GM21515 (cell line): ENCODE measurements around the gene CCSER2.
"Not testable (repeated sequence)": the region's sequence is repeated elsewhere in the genome, so short reads cannot be mapped to it uniquely, and the experiment has no call there.

Experiments used
- ATAC-seq: cut with Tn5 transposase; IDR thresholded peaks from one replicate; pipeline ENCODE4 v1.9.1; 2021; ENCODE audit not compliant: unreplicated experiment

The CCSER2 gene, protein sequence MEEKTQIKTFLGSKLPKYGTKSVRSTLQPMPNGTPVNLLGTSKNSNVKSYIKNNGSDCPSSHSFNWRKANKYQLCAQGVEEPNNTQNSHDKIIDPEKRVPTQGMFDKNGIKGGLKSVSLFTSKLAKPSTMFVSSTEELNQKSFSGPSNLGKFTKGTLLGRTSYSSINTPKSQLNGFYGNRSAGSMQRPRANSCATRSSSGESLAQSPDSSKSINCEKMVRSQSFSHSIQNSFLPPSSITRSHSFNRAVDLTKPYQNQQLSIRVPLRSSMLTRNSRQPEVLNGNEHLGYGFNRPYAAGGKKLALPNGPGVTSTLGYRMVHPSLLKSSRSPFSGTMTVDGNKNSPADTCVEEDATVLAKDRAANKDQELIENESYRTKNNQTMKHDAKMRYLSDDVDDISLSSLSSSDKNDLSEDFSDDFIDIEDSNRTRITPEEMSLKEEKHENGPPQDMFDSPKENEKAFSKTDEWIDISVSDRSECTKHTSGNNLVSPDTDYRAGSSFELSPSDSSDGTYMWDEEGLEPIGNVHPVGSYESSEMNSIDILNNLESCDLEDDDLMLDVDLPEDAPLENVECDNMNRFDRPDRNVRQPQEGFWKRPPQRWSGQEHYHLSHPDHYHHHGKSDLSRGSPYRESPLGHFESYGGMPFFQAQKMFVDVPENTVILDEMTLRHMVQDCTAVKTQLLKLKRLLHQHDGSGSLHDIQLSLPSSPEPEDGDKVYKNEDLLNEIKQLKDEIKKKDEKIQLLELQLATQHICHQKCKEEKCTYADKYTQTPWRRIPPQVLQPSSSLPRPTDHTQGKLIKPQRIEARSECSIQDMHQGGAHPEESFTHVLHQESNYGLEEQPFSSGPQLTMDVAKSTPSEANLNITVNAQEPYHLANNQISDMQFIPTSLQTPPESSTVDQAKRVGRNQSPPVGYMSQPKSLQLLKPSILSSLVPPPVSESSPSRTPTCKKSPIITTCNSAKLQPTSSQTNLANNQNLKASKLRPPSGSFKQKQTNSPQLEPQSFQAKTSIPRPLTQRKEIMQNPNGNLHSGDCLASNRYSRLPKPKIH

DNA sequence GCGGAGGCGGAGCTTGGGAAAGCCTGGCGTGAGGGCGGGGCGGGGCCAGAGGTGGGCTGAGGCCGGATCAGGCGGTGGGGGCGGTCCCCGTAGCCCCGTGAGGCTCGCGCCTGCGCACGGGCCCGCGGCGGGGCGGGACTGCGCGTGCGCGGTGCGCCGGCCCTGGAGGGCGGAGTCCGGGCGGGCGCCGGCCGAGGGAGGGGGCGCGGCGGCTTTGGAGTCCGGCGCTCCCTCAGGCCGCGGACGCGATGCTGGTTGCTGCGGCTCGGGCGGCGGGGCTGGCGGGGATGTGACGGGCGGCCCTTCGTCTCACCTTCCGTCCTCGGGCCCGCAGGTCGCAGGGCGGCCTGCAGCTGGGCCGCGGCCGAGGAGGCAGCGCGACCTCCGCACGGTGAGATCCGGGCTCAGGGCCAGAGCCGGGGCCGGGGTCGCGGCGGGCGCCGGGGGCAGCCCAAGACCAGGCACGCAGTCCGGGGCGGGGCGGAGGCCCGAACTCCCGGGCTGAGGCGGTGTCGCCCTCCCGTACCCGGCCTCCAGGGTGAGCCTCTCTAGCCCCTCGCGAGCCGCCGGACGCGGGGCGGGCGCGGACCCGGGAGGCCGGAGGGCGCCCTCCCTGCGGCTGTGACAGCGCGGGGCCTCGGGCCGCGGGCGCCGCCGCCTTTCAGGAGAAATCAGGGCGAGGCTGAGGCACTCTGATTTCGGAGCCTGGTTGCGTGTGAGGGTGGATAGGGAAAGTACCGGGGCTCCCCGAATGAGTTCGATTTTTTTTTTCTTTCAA is at the start of gene CCSER2:
CCSER2 (plus strand) TSS at position 172 of the 778 bp plus-strand sequence. CDS start 42,464 bp downstream, outside the sequence.
- ATAC-seq = peak; percentile 60

DNA sequence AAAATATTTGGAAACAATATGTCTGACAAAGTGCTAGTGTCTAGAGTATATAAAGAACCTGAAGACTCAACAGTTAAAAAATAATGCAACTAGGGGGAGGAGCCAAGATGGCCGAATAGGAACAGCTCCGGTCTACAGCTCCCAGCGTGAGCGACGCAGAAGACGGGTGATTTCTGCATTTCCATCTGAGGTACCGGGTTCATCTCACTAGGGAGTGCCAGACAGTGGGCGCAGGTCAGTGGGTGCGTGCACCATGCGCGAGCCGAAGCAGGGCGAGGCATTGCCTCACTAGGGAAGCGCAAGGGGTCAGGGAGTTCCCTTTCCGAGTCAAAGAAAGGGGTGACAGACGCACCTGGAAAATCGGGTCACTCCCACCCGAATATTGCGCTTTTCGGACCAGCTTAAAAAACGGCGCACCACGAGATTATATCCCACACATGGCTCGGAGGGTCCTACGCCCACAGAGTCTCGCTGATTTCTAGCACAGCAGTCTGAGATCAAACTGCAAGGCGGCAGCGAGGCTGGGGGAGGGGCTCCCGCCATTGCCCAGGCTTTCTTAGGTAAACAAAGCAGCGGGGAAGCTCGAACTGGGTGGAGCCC is 48.4 kb upstream of the CCSER2 start:
- ATAC-seq = not testable (repeated sequence)

DNA sequence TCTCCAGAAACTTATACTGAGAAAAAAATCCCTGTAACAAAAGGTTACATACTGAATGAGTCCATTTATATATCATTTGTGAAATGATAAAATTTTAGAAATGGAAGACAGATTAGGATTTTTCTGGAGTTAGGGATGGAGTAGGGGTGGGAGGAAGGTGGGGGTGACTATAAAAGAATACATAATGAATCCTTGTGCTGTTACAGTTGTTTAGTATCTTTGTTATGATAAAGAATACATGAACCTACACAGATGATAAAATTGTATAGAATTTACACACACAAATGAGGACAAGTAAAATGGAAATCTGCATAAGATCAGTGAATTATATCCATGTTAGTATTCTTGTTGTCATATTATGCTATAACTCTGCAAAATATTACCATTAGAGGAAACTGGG is 41.7 kb upstream of the CCSER2 start:
- no peak for ATAC-seq

GRCh38 chr10:84288151-84288550 is 40.2 kb upstream of the CCSER2 start:
- no peak for ATAC-seq

DNA sequence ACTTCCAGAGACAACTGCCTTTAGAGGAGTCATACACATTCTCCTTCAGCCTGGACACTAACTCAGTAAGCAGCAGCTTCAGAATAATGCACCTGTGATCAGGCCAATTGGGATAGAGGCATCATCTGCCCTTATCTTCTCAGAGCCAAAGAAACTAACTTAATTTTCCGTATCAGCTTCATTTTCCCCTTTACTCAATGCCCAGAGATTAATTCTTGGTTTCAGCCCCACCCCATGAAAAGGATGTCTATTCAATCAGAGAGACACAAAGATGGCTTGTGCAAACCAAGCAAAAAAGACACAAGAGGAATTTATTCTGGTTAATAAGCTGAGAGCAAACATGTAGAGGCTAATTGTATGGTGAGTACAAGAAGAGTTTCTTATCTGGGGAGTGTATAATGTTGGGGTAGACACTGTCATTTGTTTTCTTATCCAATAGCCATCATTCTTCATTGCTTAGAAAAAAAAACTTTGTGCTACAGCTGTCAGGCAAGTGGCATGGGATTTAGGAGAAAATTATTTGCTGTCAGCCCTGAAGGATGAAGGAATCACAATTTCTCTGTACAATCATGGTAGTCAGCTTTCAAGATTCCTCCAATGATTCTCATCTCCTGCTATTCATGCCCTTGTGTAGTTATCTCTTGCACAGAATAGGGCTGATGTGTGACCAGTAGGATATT is 38.7 kb upstream of the CCSER2 start:
- ATAC-seq = no peak

DNA sequence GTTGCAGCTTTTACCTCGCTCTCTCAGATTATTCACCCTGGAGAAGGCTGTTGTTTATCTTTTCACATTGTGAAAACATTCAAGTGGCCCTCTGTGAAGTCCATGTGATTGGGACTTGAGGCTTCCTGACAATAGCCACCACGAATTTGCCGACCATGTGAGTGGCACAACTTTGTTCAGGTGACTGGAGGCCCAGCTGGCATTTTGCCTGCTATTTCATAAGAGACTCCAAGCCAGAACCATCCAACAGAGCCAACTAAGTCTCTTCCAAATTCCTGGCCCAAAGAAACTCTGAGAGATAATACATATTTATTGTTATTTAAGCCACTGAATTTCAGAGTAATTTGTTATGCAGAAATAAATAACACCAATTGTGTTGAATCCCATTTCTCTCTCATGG is 38.2 kb upstream of the CCSER2 start:
- ATAC-seq = no peak

- ATAC-seq = no peak
Measured at GRCh38 chr10:84291384-84291783, 37.0 kb upstream of the CCSER2 start.

DNA sequence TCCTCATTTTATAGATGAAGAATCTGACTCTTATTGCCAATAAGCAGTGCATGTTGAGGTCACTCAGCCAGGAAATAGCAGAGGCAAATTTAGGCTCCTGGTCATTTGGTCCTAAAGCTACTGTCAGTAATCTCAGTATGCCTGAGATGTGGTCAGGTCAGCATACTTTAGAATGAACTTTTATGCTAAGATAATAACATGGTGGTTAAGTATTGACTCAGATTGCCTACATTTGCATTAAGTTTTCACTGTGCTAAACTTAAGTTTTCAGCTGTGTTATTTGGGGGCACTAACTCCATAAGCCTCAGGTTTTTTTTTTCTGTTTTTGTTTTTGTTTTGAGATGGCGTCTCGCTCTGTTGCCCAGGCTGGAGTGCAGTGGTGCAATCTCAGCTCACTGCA is 35.9 kb upstream of the CCSER2 start:
- peak; percentile 59 for ATAC-seq

DNA sequence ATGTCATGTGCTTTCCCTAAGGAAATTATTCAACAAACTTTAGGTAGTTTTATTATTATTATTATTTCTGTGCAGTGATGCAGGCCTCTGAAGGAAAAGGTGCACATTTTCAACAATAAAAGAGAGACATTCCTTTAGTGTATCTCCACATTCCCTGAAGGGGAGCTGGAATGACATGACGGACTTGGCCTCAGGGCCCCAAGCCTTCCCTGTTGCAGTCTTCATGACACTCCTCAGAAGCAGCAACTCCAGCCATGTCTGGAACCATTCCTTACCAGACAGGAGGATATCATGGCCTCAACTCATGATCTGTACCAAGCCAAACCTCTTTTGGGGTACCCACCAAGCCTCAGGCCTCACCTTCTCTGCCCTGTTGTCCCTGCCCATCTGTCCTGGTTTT is 35.2 kb upstream of the CCSER2 start:
- ATAC-seq = no peak

DNA sequence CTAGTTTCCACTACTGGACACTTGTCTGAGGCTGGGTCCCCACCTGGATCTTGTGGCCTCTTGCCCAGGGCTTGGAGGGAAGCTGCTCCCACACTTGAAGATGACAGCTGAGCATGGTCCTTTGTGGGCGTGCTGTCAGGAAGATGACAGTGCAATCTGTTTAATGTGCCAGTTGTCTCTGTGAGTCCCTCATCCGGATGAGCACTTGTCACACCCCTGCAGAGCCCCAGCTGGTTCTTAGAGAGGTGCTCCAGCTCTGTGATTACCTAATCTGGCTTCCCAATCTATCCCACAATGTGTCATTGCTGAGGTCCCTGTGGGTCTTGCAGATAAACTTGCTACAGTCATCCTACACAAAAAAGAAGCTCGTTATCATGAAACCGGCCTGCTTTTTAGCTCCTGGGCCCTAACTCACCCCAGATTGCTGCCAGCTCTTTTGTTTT is 34.8 kb upstream of the CCSER2 start:
- ATAC-seq = no peak

GRCh38 chr10:84294766-84295447 is 33.5 kb upstream of the CCSER2 start:
- peak; percentile 69 for ATAC-seq

DNA sequence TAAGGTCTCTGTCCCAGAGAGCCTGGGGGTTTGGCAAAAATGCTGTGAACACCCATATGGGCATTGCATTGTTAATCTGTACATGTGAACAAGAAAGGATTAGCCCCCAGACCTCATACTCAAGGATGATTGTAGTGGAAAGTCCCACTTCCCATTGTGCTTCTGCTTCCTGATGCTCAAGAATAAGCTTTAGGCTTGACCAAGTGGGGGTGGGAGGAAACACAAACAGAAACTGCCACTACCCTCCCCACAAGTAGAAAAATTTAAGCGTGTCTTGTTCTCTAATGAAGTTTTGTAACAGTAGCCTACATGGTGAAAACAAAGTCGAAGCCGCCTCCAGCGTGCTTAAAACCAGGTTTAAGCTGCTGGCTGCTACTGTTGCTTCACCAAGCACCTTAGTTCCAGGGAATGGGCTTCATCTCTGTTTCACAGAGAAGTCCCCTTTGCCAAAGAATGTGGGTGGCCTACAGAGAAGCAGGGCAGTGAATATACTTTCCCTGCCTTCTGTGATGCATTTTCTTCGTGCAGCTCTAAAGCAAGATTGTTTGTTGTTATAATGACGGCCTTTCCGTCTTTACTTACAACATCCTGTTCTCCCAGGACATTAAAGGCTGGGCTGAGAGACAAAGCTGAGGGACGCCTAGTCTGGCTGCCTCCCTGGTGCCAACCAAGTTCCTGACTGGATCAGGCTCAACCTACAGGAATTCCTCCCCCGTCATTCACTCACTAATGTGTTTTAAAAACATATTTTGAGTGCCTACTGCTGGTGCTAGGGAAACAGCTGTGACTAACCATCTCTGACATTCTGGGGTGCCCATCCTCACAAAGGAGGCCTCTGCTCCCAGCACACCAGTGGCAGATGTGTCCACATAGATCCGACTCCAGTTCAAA is 32.1 kb upstream of the CCSER2 start:
- no peak for ATAC-seq

DNA sequence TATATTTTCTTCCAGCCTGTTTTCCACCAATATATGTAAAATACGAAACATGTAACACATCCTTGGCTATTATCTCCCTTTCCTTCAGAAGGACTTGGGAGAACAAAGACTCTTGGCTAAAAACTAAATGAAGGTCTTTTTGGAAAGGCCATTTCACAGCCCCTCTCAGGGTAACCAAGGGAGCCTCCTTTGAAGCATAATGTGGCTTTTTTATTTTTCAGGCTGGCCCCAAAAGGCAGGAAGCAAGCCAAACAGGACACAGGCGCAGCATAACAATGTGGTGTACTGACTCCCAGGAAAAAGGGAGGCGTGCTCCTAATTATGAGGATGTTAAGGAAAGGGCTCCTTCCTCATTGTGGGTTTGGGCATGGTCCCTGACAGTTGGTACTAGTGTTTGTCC is 30.3 kb upstream of the CCSER2 start:
- ATAC-seq = no peak

DNA sequence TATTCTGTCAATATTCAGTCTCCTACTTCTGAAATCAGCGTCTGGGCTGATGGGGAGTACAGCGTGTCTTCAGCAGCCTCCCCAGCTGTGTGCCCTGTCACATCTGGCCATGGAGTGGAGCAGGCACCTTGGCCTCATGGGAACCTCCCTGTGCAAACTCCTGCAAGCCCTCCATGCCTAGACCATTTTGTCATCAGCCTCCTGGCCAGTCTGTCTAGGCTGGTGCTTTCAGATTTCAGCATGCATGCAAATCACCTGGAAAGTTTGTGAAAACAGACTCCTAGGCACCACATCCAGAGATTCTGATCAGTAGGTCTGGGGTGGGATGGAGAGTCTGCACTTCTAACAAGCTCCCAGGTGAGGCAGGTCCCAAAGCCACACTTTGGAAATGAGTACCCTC is 26.2 kb upstream of the CCSER2 start:
- ATAC-seq = no peak

DNA sequence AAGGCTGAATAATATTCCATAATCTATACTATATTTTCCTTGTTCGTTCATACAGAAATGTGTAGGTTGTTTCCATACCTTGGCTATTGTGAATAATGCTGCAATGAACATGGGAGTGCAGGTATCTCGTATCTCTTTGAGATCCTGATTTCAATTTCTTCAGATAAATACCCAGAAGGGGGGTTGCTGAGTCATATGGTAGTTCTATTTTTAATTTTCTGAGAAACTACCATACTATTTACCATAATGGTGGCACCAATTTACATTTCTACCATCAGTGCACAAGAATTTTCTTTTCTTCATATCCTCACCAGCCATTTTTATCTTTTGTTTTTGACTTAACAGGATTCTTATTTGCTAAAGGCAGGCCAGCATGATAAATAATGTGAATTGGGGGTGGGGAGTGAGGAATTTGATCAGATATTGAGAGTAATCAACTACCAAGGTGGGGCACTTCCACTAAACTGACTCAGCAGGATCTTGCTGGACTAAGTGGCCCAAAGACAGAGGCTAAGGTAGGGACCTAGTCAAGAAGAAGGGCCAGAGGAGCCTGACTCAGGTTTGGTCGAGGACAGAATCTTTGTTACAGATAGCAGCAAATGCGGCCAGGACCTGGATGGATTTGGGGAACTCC is 21.5 kb upstream of the CCSER2 start:
- no peak for ATAC-seq

GRCh38 chr10:84308021-84308420 is 20.4 kb upstream of the CCSER2 start:
- ATAC-seq = no peak

DNA sequence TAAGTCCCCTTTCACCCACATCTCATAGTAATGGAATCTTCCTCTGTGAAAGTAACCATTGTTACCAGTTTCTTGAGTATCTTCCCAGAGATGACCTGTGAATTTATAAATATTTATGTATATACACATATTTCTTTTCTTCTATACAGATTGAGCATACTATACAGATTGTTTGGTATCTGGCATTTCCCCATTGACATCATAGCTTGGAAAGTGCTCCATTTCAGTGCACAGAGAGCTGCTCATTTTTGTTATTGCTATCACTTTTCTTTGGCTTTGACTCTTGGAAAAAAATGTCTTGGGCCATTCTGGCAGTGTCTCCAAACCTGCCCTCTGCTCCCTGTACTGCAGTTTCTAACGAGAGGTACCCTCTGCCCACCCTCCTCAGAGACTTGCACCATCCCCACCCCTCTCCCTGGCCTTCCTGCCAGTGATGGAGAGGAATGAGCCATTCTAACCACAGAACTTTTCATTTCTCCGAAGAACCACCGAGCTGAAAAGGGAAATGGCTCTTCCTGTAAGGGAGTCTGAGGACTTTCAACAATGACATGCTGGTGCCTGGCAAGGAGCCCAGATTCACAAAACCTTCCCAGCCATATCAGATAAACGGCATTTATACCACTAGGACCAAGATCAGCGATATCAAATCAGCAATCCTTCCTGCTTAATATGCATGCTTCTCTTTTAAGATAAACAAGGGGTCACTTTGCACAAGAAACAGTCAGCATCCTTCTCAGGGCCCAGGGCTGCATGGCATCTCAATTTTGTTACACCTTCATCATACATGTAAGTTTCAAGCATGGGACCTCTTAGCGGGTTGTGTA is 19.7 kb upstream of the CCSER2 start:
- peak; percentile 63 for ATAC-seq
